ENCODE measurements around the gene EEF1AKMT1. TPM values are rescaled to one million over a fixed set of nuclear protein-coding genes. Genes with fewer than 3 reads are reported as not detected.

The EEF1AKMT1 gene
- total and polyA plus RNA-seq, 9 donors: 9.7 to 20.8 (median 12.8) TPM

GRCh38 chr13:20727856-20728255, 45.9 kb downstream of the EEF1AKMT1 start:
- no peaks in the 10 kb centered on the region for H3K36me3 ChIP-seq
- intact Hi-C loops (cut with DNase I): no loop called here

GRCh38 chr13:20721454-20722357, 52.1 kb downstream of the EEF1AKMT1 start:
- Histone ChIP-seq H3K4me1 (ENCODE audit: insufficient read depth) (peaks cover 3% of the 10 kb centered on the region), H3K36me3 (no peaks in the 10 kb centered on the region), H3K4me3 (peak overlapping the region; percentile 19), H3K27ac (no peak overlapping the region), H3K27me3 (no peaks in the 10 kb centered on the region), H3K9me3 (no peaks in the 10 kb centered on the region)
- intact Hi-C loops (cut with DNase I): no loop called here
- TF ChIP-seq, protein P1, sequence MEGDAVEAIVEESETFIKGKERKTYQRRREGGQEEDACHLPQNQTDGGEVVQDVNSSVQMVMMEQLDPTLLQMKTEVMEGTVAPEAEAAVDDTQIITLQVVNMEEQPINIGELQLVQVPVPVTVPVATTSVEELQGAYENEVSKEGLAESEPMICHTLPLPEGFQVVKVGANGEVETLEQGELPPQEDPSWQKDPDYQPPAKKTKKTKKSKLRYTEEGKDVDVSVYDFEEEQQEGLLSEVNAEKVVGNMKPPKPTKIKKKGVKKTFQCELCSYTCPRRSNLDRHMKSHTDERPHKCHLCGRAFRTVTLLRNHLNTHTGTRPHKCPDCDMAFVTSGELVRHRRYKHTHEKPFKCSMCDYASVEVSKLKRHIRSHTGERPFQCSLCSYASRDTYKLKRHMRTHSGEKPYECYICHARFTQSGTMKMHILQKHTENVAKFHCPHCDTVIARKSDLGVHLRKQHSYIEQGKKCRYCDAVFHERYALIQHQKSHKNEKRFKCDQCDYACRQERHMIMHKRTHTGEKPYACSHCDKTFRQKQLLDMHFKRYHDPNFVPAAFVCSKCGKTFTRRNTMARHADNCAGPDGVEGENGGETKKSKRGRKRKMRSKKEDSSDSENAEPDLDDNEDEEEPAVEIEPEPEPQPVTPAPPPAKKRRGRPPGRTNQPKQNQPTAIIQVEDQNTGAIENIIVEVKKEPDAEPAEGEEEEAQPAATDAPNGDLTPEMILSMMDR (IDR thresholded peaks at IDR 0.05): no peak
- TF ChIP-seq EP300 (IDR thresholded peaks at IDR 0.05) (no peak), POLR2A (IDR thresholded peaks at IDR 0.05) (no peak)
- peak in 4 of 5 donors; percentile 46 to 68 (median 65) for DNase-seq
- 5 to 8% (median 7%) methylated on average over 53 to 81 of the region's 81 CpGs for WGBS, 3 donors

More at GRCh38 chr13:20727856-20728255, 45.9 kb downstream of the EEF1AKMT1 start:
- WGBS, 3 donors: 65 to 94% (median 79%) methylated on average over 6 of the region's 6 CpGs
- TF ChIP-seq, protein P1 (IDR thresholded peaks at IDR 0.05): no peak
- TF ChIP-seq EP300 (IDR thresholded peaks at IDR 0.05) (no peak), POLR2A (IDR thresholded peaks at IDR 0.05) (no peak)
- Histone ChIP-seq H3K27me3 (no peaks in the 10 kb centered on the region), H3K9me3 (no peaks in the 10 kb centered on the region), H3K27ac (no peak overlapping the region), H3K4me1 (ENCODE audit: insufficient read depth) (no peaks in the 10 kb centered on the region), H3K4me3 (no peak overlapping the region)
- DNase-seq: no peak

DNA sequence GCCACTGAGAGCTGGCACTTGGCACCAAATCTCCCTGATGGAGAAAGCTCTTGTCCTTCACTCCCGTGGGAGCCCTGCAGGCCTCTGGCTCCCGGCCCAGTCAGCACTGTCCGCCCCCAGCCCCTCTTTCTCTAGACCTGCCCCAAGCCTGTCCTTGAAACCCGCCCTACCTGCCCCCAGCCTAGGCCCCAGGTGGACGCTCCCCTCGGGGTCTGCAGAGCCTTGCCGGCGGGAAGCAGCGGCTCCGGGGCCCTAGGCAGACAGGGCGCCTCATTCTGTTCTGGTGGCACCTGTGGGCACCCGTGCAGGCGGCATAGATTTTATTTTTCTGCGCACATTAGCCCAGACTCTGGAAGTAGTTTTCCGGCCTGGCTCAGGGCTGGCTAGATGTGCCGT, 52.7 kb downstream of the EEF1AKMT1 start:
- 47 to 61% (median 52%) methylated on average over 16 of the region's 16 CpGs for WGBS, 3 donors

DNA sequence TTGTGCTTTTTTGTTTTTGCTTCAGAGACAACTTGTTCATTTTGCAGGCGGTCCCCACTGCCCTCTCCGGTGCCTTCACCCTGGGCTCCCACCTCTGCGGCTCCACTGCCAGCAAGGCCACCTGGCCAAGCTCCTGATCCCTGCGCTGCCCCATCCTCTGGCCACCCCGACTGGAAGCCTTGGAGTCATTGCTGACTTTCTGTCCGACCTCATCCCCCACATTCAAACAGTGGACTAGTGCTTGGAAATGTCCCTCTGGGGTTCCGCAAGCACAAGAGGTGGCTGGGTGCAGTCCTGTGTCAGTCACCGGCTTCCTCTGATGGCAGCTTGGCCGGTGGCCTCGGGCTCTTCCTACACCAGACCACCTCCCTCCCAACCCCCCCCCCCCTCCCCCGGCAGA, 53.3 kb downstream of the EEF1AKMT1 start:
- intact Hi-C loops (cut with DNase I): no loop called here

More for the DNA sequence above, 52.7 kb downstream of the EEF1AKMT1 start:
- H3K27ac ChIP-seq: no peak overlapping the region
- intact Hi-C loops (cut with DNase I): no loop called here
- no peaks in the 10 kb centered on the region for H3K27me3 ChIP-seq
- H3K9me3 ChIP-seq: no peaks in the 10 kb centered on the region
- H3K4me3 ChIP-seq: no peak overlapping the region
- TF ChIP-seq POLR2A (IDR thresholded peaks at IDR 0.05): no peak
- TF ChIP-seq, protein P1 (IDR thresholded peaks at IDR 0.05): no peak
- TF ChIP-seq EP300 (IDR thresholded peaks at IDR 0.05): no peak
- H3K4me1 ChIP-seq (ENCODE audit: insufficient read depth): peaks cover 3% of the 10 kb centered on the region
- H3K36me3 ChIP-seq: no peaks in the 10 kb centered on the region
- DNase-seq: no peak

More for the DNA sequence above, 53.3 kb downstream of the EEF1AKMT1 start:
- peaks cover 3% of the 10 kb centered on the region for H3K4me1 ChIP-seq (ENCODE audit: insufficient read depth)
- TF ChIP-seq EP300 (IDR thresholded peaks at IDR 0.05) (no peak), POLR2A (IDR thresholded peaks at IDR 0.05) (no peak)
- TF ChIP-seq, protein P1 (IDR thresholded peaks at IDR 0.05): no peak
- no peaks in the 10 kb centered on the region for H3K9me3 ChIP-seq
- H3K4me3 ChIP-seq: no peak overlapping the region
- DNase-seq: no peak
- H3K27me3 ChIP-seq: no peaks in the 10 kb centered on the region
- no peaks in the 10 kb centered on the region for H3K36me3 ChIP-seq
- no peak overlapping the region for H3K27ac ChIP-seq
- 84 to 94% (median 90%) methylated on average over 11 of the region's 11 CpGs for WGBS, 3 donors

Measured in ovary (tissue), 9 donors.